Measurements from ENCODE around the gene ZNF445.

DNA sequence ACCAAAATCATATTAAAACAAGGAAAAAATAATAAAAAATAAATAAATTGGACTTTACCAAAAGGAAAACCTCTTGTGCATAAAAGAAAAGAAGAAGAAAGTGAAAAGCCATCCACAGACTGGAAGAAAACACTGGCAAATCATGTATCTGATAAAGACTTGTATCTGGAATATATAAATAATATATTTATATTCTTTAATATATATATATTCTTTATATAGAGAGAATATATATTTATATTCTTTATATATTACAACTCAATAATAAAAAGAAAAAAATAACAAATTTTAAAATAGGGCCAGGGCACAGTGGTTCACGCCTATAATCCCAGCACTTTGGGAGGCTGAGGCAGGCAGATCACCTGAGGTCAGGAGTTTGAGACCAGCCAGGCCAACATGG is 27.1 kb upstream of the ZNF445 start:
- TF ChIP-seq, protein P1, sequence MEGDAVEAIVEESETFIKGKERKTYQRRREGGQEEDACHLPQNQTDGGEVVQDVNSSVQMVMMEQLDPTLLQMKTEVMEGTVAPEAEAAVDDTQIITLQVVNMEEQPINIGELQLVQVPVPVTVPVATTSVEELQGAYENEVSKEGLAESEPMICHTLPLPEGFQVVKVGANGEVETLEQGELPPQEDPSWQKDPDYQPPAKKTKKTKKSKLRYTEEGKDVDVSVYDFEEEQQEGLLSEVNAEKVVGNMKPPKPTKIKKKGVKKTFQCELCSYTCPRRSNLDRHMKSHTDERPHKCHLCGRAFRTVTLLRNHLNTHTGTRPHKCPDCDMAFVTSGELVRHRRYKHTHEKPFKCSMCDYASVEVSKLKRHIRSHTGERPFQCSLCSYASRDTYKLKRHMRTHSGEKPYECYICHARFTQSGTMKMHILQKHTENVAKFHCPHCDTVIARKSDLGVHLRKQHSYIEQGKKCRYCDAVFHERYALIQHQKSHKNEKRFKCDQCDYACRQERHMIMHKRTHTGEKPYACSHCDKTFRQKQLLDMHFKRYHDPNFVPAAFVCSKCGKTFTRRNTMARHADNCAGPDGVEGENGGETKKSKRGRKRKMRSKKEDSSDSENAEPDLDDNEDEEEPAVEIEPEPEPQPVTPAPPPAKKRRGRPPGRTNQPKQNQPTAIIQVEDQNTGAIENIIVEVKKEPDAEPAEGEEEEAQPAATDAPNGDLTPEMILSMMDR (conservative IDR thresholded peaks at IDR 0.05; ENCODE audit: low read length): no peak
- no peak for TF ChIP-seq EZH2phosphoT487 (IDR thresholded peaks at IDR 0.05; ENCODE audit: borderline replicate concordance)
